ENCODE measurements around the gene ODC1.

ODC1 gene

DNA sequence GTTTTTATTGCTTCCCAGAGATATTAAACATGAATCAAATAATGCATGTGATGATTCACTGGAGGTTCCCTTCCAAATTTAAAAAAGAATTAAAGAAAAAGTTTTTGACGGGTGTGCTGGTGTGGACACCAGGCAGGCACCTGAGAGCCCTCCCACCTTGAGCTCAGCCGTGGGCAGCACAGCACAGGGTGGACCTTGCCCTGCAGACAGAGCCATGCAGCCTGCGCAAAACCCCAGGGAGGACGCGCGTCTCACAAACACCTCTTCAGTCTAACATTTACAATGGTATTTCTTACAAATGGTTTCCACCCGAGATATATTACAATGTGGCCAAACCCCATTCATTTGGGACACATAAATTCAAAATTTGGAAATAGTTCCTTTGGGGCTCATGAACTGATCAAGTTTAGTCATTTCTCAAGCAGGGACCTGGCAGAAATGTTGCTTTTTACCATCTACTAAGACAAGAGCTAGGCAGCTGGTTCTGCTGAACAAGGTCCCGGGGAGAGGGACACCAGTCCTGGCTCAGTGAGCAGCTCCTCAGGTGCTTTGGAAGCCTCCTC is 45.4 kb downstream of the ODC1 start:
- TF ChIP-seq EZH2 (IDR thresholded peaks at IDR 0.05; ENCODE audit: borderline replicate concordance, low read length) = no peak
- TF ChIP-seq, protein P1, sequence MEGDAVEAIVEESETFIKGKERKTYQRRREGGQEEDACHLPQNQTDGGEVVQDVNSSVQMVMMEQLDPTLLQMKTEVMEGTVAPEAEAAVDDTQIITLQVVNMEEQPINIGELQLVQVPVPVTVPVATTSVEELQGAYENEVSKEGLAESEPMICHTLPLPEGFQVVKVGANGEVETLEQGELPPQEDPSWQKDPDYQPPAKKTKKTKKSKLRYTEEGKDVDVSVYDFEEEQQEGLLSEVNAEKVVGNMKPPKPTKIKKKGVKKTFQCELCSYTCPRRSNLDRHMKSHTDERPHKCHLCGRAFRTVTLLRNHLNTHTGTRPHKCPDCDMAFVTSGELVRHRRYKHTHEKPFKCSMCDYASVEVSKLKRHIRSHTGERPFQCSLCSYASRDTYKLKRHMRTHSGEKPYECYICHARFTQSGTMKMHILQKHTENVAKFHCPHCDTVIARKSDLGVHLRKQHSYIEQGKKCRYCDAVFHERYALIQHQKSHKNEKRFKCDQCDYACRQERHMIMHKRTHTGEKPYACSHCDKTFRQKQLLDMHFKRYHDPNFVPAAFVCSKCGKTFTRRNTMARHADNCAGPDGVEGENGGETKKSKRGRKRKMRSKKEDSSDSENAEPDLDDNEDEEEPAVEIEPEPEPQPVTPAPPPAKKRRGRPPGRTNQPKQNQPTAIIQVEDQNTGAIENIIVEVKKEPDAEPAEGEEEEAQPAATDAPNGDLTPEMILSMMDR (IDR thresholded peaks at IDR 0.05; ENCODE audit: low read length) = no peak
- Histone ChIP-seq H3K36me3 (ENCODE audit: insufficient read depth, low read length) (no peaks in the 10 kb centered on the region), H3K9ac (ENCODE audit: low read length) (no peak overlapping the region), H3K4me3 (ENCODE audit: low read depth, low read length, poor library complexity, severe bottlenecking) (no peak overlapping the region), H4K20me1 (ENCODE audit: insufficient read depth, low read length) (no peaks in the 10 kb centered on the region), H3F3A (ENCODE audit: insufficient read depth, low read length) (no peaks in the 10 kb centered on the region), H3K27me3 (ENCODE audit: insufficient read depth, low read length) (no peaks in the 10 kb centered on the region; the same call in 1 of the 2 replicates), H2AFZ (ENCODE audit: low read length) (no peak overlapping the region), H3K4me1 (ENCODE audit: insufficient read depth, low read length, severe bottlenecking) (peaks cover 1% of the 10 kb centered on the region), H3K9me3 (ENCODE audit: low read length) (no peaks in the 10 kb centered on the region), H3K4me2 (ENCODE audit: low read length) (no peak overlapping the region), H3K27ac (ENCODE audit: low read depth, low read length, poor library complexity, severe bottlenecking) (no peak overlapping the region), H3K79me2 (ENCODE audit: insufficient read depth, low read length) (no peaks in the 10 kb centered on the region), H3K9me2 (ENCODE audit: low read depth, low read length) (no peaks in the 10 kb centered on the region)

DNA sequence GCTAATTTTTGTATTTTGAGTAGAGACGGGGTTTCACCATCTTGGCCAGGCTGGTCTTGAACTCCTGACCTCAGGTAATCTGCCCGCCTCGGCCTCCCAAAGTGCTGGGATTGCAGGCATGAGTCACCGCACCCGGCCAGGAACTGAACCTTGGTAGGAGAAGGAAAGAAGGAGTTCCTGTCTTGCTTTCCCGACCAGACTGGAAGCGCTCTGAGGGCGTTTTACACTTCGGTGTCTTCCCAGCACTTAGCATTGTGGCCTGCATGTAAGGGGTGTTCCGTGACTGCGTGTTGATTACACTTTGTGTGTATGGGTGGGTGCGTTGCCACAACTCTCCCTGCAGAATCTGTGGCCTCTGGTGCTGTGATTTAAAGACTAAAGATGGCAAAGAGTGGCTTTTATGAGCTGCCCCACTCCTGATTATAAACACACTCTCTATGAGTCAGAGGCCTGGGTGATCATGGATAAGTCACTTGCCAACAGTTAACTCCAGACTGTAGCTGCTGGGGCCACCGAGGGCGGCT is 46.0 kb downstream of the ODC1 start:
- no peaks in the 10 kb centered on the region for H4K20me1 ChIP-seq (ENCODE audit: insufficient read depth, low read length)
- H3K9me2 ChIP-seq (ENCODE audit: low read depth, low read length) = no peaks in the 10 kb centered on the region
- no peak overlapping the region for H3K9ac ChIP-seq (ENCODE audit: low read length)
- no peak overlapping the region for H3K4me3 ChIP-seq (ENCODE audit: low read depth, low read length, poor library complexity, severe bottlenecking)
- TF ChIP-seq EZH2 (IDR thresholded peaks at IDR 0.05; ENCODE audit: borderline replicate concordance, low read length) = no peak
- TF ChIP-seq, protein P1 (IDR thresholded peaks at IDR 0.05; ENCODE audit: low read length) = no peak
- no peaks in the 10 kb centered on the region for H3K36me3 ChIP-seq (ENCODE audit: insufficient read depth, low read length)
- H3F3A ChIP-seq (ENCODE audit: insufficient read depth, low read length) = no peaks in the 10 kb centered on the region
- no peak overlapping the region for H2AFZ ChIP-seq (ENCODE audit: low read length)
- H3K27me3 ChIP-seq (ENCODE audit: insufficient read depth, low read length) = no peaks in the 10 kb centered on the region; the same call in 1 of the 2 replicates
- no peaks in the 10 kb centered on the region for H3K79me2 ChIP-seq (ENCODE audit: insufficient read depth, low read length)
- no peak overlapping the region for H3K27ac ChIP-seq (ENCODE audit: low read depth, low read length, poor library complexity, severe bottlenecking)
- H3K4me2 ChIP-seq (ENCODE audit: low read length) = no peak overlapping the region
- H3K9me3 ChIP-seq (ENCODE audit: low read length) = no peaks in the 10 kb centered on the region
- no peaks in the 10 kb centered on the region for H3K4me1 ChIP-seq (ENCODE audit: insufficient read depth, low read length, severe bottlenecking)

DNA sequence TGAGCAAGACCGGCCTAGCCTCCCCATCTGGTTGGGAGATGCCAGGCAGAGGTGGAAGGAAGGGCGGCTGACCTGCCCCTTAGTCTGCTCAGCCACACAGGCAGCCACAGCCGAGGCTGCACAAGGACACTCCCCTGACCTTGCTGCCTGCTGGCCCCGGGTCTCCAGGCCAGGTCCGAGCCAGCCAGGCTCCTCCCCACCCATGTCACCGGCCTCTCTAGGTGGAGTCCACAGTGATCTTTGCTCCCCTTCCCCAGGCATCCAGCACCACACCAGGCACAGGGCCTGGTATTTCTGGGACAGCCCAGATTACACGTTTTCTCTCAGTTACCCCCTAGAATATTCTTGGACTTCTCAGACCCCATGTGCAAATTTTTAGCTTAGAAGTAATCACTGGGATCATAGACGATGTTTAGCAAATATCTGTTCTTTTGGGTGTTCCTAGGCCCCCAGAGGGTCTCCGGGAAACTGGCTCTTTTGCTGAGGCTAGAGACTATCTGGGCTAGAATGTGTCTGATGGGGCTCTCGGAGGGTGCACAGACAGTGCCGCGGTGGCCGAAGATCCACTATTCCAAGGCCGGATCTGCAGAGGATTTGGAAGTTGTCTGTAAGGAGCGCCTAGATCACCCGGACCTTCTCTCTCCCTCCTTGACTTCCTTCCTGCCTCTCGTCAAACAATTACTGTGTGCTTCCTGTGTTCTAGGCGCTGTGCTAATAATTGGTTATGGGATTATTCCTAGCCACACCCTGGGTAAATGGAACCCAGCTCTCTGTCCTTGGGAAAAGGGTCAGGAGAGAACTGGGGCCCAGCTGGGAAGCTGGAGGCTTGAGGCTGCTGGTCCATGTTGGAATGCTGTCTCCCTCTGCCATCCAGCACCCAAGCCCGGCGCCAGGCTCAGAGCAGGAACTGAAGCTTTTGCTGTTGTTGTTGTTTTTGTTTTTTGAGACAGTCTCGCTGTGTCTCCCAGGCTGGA is 46.9 kb downstream of the ODC1 start:
- Histone ChIP-seq H3K4me3 (ENCODE audit: low read depth, low read length, poor library complexity, severe bottlenecking) (no peak overlapping the region), H3F3A (ENCODE audit: insufficient read depth, low read length) (no peaks in the 10 kb centered on the region), H3K36me3 (ENCODE audit: insufficient read depth, low read length) (no peaks in the 10 kb centered on the region), H2AFZ (ENCODE audit: low read length) (no peak overlapping the region), H3K79me2 (ENCODE audit: insufficient read depth, low read length) (no peaks in the 10 kb centered on the region), H3K4me2 (ENCODE audit: low read length) (no peak overlapping the region), H3K9me3 (ENCODE audit: low read length) (no peaks in the 10 kb centered on the region), H3K4me1 (ENCODE audit: insufficient read depth, low read length, severe bottlenecking) (no peaks in the 10 kb centered on the region), H3K9me2 (ENCODE audit: low read depth, low read length) (no peaks in the 10 kb centered on the region), H3K27me3 (ENCODE audit: insufficient read depth, low read length) (no peaks in the 10 kb centered on the region; the same call in 1 of the 2 replicates), H4K20me1 (ENCODE audit: insufficient read depth, low read length) (no peaks in the 10 kb centered on the region), H3K27ac (ENCODE audit: low read depth, low read length, poor library complexity, severe bottlenecking) (no peak overlapping the region), H3K9ac (ENCODE audit: low read length) (no peak overlapping the region)
- TF ChIP-seq EZH2 (IDR thresholded peaks at IDR 0.05; ENCODE audit: borderline replicate concordance, low read length) = no peak
- TF ChIP-seq, protein P1 (IDR thresholded peaks at IDR 0.05; ENCODE audit: low read length) = no peak
